Measurements from ENCODE around the gene PRCP. TPM values are rescaled to one million over a fixed set of nuclear protein-coding genes. Genes with fewer than 3 reads are reported as not detected.
A peak's percentile ranks its signal among the peaks of the same experiment; 100 is the strongest.
"Not testable (repeated sequence)": the region's sequence is repeated elsewhere in the genome, so short reads cannot be mapped to it uniquely, and the experiment has no call there.

The PRCP gene
- total RNA-seq, 1 donor from 2014 or later: 62.0 TPM

- no peak overlapping the region for H3K27ac ChIP-seq (ENCODE audit: low read depth, low read length)
- no peak for FAIRE-seq
- Mint-ChIP-seq H3K4me1 (ENCODE audit: low read depth, unreplicated experiment) (peaks cover 9% of the 10 kb centered on the region), H3K27me3 (ENCODE audit: low read depth, unreplicated experiment) (no peaks in the 10 kb centered on the region), H3K9me3 (ENCODE audit: unreplicated experiment) (no peaks in the 10 kb centered on the region), H3K27ac (ENCODE audit: unreplicated experiment) (no peak overlapping the region), H3K36me3 (ENCODE audit: low read depth, unreplicated experiment) (no peaks in the 10 kb centered on the region), H3K4me3 (ENCODE audit: unreplicated experiment) (no peak overlapping the region)
- H3K4me2 ChIP-seq (ENCODE audit: low read length): no peak overlapping the region
- H3K9me3 ChIP-seq (ENCODE audit: insufficient read depth, low read depth, low read length): no peaks in the 10 kb centered on the region
- H3K9ac ChIP-seq (ENCODE audit: low read length): no peak overlapping the region
- H3K36me3 ChIP-seq (ENCODE audit: insufficient read depth, low read length): no peaks in the 10 kb centered on the region
- no peak for DNase-seq (ENCODE audit: low read depth)
- H4K20me1 ChIP-seq (ENCODE audit: insufficient read depth, low read length): no peaks in the 10 kb centered on the region
- H3K79me2 ChIP-seq (ENCODE audit: insufficient read depth, low read length): no peaks in the 10 kb centered on the region
- no peaks in the 10 kb centered on the region for H3K27me3 ChIP-seq (ENCODE audit: insufficient read depth, low read length)
- no peaks in the 10 kb centered on the region for H3K4me1 ChIP-seq (ENCODE audit: insufficient read depth, low read length)
- H2AFZ ChIP-seq (ENCODE audit: low read depth, low read length): no peak overlapping the region
- H3K4me3 ChIP-seq (ENCODE audit: insufficient read depth, low read depth, low read length): no peak overlapping the region
- TF ChIP-seq EZH2 (IDR thresholded peaks at IDR 0.05; ENCODE audit: insufficient read depth, low read length): no peak
- TF ChIP-seq CTCF (IDR thresholded peaks at IDR 0.05; ENCODE audit: insufficient read depth, low read depth, low read length): no peak
Measured at GRCh38 chr11:82924522-82925224, 24.4 kb upstream of the PRCP start.

GRCh38 chr11:82922396-82923173 is 22.4 kb upstream of the PRCP start:
- H3K36me3 Mint-ChIP-seq (ENCODE audit: low read depth, unreplicated experiment); H3K4me1 Mint-ChIP-seq (ENCODE audit: low read depth, unreplicated experiment); H3K79me2 ChIP-seq (ENCODE audit: insufficient read depth, low read length); H4K20me1 ChIP-seq (ENCODE audit: insufficient read depth, low read length); H3K9ac ChIP-seq (ENCODE audit: low read length); H3K9me3 ChIP-seq (ENCODE audit: insufficient read depth, low read depth, low read length); H3K4me3 ChIP-seq (ENCODE audit: insufficient read depth, low read depth, low read length); H3K27me3 Mint-ChIP-seq (ENCODE audit: low read depth, unreplicated experiment); H3K4me1 ChIP-seq (ENCODE audit: insufficient read depth, low read length); H3K27ac ChIP-seq (ENCODE audit: low read depth, low read length); DNase-seq (ENCODE audit: low read depth); FAIRE-seq; H3K36me3 ChIP-seq (ENCODE audit: insufficient read depth, low read length); H3K4me3 Mint-ChIP-seq (ENCODE audit: unreplicated experiment); H3K9me3 Mint-ChIP-seq (ENCODE audit: unreplicated experiment); H3K4me2 ChIP-seq (ENCODE audit: low read length); H2AFZ ChIP-seq (ENCODE audit: low read depth, low read length); H3K27me3 ChIP-seq (ENCODE audit: insufficient read depth, low read length): not testable (repeated sequence)
- H3K27ac Mint-ChIP-seq (ENCODE audit: unreplicated experiment): peak overlapping the region; percentile 29

- not testable (repeated sequence) for H3K4me3 ChIP-seq (ENCODE audit: insufficient read depth, low read depth, low read length); H2AFZ ChIP-seq (ENCODE audit: low read depth, low read length); H4K20me1 ChIP-seq (ENCODE audit: insufficient read depth, low read length); H3K27ac ChIP-seq (ENCODE audit: low read depth, low read length); H3K36me3 ChIP-seq (ENCODE audit: insufficient read depth, low read length); FAIRE-seq; H3K36me3 Mint-ChIP-seq (ENCODE audit: low read depth, unreplicated experiment); H3K4me1 ChIP-seq (ENCODE audit: insufficient read depth, low read length); H3K79me2 ChIP-seq (ENCODE audit: insufficient read depth, low read length); H3K27me3 Mint-ChIP-seq (ENCODE audit: low read depth, unreplicated experiment); H3K9me3 ChIP-seq (ENCODE audit: insufficient read depth, low read depth, low read length); H3K4me3 Mint-ChIP-seq (ENCODE audit: unreplicated experiment); H3K9ac ChIP-seq (ENCODE audit: low read length); H3K4me1 Mint-ChIP-seq (ENCODE audit: low read depth, unreplicated experiment); H3K27me3 ChIP-seq (ENCODE audit: insufficient read depth, low read length); H3K27ac Mint-ChIP-seq (ENCODE audit: unreplicated experiment); H3K4me2 ChIP-seq (ENCODE audit: low read length); DNase-seq (ENCODE audit: low read depth); H3K9me3 Mint-ChIP-seq (ENCODE audit: unreplicated experiment)
Measured at GRCh38 chr11:82920227-82920626, 20.0 kb upstream of the PRCP start.

GRCh38 chr11:82919786-82920185 is 19.6 kb upstream of the PRCP start:
- not testable (repeated sequence) for H3K27ac ChIP-seq (ENCODE audit: low read depth, low read length); H3K4me3 Mint-ChIP-seq (ENCODE audit: unreplicated experiment); H3K79me2 ChIP-seq (ENCODE audit: insufficient read depth, low read length); H3K4me2 ChIP-seq (ENCODE audit: low read length); H3K36me3 ChIP-seq (ENCODE audit: insufficient read depth, low read length); H3K4me1 Mint-ChIP-seq (ENCODE audit: low read depth, unreplicated experiment); H3K36me3 Mint-ChIP-seq (ENCODE audit: low read depth, unreplicated experiment); H3K9me3 Mint-ChIP-seq (ENCODE audit: unreplicated experiment); H3K9me3 ChIP-seq (ENCODE audit: insufficient read depth, low read depth, low read length); FAIRE-seq; H2AFZ ChIP-seq (ENCODE audit: low read depth, low read length); H3K9ac ChIP-seq (ENCODE audit: low read length); H3K4me1 ChIP-seq (ENCODE audit: insufficient read depth, low read length); H3K4me3 ChIP-seq (ENCODE audit: insufficient read depth, low read depth, low read length); DNase-seq (ENCODE audit: low read depth); H3K27me3 ChIP-seq (ENCODE audit: insufficient read depth, low read length); H3K27me3 Mint-ChIP-seq (ENCODE audit: low read depth, unreplicated experiment); H4K20me1 ChIP-seq (ENCODE audit: insufficient read depth, low read length); H3K27ac Mint-ChIP-seq (ENCODE audit: unreplicated experiment)

Measured in astrocyte (in vitro differentiated cells and primary cell).